GM18909 (cell line): ENCODE data around the gene NBAS.

ENCODE experiments used
- ATAC-seq: cut with Tn5 transposase; IDR thresholded peaks from one replicate; pipeline ENCODE4 v1.9.1; 2021; ENCODE audit warnings: mild to moderate bottlenecking; ENCODE audit not compliant: unreplicated experiment, poor library complexity

NBAS gene

GRCh38 chr2:15120631-15121030, 440.5 kb downstream of the NBAS start:
- no peak for ATAC-seq

GRCh38 chr2:15119722-15120175, 441.4 kb downstream of the NBAS start:
- ATAC-seq: no peak

GRCh38 chr2:15117409-15118050, 443.6 kb downstream of the NBAS start:
- ATAC-seq: no peak
